GM21576 (cell line): ENCODE data around the gene MILR1.

Experiments used
- ATAC-seq: cut with Tn5 transposase; IDR thresholded peaks from one replicate; pipeline ENCODE4 v1.9.1; 2021; ENCODE audit warnings: mild to moderate bottlenecking, moderate library complexity; ENCODE audit not compliant: unreplicated experiment

Gene MILR1

DNA sequence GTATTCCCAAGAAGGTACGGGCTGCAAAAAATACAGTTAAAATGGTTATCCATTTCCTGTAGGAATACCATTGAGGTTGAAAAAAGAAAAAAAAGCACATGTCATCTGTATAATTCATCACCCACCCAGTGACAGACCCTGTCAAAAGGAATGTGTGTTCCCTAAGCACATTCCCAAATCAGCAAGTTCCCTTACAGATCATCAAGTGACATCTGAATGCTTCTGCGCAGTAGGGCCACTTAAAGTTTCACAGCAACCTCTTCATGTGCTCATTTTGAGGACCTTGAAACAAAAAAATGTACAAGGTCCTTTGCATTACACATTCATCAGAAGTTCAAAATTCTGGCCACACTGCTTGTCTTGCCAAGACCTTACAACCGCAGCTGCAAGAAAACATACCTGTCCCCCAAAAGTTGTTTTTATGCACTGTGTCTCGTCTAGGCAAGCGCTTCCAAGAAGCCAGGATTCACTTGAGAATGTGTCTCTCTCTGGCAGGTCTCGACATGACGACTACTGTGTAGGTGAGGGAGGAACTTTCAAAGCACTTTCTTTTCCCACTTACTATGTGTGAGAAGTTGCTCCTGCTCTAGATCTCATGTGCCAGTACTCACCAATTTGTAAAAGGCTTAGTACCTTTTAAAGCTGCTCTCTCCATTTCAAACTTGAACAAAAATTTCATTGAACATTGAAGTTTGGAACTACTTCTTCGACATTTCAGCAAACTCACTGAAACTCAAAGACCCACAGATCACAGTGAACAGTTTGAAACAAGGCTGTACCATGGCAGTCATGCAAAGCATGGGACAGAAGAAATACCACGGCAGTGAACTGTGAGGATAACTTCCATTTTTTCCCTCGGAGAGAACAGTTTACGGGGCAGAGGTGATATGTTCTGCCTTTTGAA is 52.2 kb downstream of the MILR1 start:
- ATAC-seq: no peak

DNA sequence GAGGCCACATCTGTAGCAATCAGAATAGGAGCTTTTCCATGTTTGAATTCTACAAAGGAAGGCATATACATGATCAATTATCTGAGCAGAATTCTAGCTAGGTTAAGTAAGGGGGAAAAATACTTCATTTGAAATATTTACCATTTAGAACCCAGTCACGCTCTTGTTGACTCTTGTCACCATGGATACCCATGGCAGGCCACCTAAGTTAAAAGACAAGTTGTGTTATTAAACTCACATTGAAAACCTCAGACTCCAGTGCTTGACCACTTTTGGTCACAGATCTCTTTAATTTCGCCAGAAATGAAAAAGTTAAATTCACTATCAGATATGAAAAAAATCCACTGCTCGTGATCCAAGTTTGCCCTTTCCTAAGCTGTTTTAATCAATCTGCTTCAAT is 53.1 kb downstream of the MILR1 start:
- no peak for ATAC-seq

DNA sequence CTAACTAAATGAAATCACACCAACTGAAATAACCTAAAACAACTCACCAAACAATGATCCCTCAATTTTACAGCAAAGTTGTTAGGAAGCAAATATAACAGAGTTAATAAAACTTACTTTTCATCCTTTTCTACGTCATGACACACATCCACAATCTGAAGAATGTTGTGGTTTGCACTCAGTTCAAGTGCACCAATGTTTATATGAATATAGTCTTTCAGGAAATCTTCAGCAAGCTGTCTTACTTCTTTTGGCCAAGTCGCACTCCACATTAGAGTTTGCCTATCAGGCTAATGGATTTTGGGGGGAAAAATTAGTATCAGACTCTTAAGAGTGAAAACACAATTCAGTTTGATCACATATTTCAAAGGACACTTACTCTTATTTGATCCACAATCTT is 53.9 kb downstream of the MILR1 start:
- ATAC-seq: no peak

DNA sequence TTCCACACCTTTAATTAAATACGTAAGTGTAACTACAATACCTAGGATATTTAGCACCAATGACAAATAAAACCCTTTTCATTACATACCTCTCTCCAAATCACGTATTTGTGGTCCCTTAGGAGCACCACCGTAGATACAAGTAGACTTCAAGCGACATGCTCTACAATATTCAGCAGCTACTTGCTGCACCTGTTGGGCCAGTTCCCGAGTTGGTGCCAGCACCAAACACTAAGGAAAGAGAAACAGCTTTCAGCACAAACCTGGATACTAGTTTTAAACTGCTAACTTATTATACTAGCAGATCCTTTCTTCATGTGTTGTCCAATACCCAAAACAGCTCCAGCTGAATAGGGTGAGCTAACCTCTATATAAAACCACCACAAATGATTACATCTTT is 54.4 kb downstream of the MILR1 start:
- no peak for ATAC-seq

DNA sequence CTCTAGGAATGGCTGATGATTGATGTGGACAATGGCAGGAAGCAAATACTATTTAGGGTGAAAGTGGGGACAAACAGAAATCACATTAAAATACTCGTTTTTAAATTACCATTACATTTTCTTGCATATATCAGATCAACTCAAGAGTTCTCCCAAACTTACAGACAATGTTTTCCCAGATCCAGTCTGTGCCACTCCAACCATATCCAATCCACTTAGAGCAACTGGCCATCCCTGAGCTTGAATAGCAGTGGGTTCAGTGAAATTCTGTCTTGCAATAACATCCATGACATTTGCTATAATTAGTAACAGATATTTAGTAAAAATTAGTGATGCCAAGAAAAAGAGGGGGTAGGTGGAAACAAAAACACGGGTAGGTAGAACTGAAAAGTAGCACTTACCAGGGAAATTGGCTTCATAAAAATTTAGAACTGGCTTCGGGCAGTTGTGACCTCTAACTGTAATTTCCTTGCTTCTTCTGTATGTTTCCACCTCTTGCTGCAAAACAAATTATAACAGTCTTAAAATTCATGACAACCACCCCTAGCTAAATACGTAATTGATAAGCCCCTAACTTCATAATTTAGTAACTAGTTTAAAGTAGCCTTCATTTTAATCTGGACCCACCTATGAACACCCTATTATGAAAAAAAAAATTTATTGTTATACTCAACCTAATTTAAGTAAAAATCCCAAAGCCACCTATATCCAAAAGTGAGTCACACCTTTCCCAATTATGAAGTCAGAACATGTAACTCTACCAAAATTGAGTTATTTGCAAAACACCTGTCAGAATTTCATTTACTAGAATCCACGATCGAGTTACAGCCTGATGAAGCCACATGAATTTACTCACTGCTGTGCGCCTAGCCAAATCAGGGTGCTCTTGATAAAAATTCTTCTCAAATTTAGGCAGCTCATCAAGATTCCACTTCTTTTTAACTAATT is 55.2 kb downstream of the MILR1 start:
- no peak for ATAC-seq

DNA sequence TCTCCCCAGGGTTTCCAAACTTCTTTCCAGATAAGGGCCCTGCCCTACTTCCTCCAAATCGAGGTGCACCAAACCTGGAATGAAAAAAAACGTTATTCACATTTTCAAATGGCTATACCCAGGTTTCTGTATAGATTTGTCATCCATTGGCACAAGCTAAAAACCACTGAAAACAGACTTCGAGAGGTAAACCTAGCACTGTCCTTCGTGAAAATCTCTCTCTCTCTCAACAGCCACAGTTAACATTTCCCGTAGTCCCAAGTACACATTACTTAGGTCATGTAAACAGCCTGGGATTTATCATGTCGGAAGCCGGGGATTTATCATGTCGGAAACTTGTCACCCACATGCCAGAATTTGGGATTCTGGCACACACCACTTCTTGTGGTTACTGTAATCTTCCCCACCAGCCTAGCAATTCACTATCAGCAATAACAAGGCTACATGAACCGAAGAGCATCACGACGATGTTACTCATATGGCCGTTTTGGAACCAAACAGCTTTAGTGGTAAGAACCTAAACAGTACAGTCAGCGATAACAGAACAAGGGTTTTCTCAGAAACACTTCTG is 55.9 kb downstream of the MILR1 start:
- no peak for ATAC-seq

DNA sequence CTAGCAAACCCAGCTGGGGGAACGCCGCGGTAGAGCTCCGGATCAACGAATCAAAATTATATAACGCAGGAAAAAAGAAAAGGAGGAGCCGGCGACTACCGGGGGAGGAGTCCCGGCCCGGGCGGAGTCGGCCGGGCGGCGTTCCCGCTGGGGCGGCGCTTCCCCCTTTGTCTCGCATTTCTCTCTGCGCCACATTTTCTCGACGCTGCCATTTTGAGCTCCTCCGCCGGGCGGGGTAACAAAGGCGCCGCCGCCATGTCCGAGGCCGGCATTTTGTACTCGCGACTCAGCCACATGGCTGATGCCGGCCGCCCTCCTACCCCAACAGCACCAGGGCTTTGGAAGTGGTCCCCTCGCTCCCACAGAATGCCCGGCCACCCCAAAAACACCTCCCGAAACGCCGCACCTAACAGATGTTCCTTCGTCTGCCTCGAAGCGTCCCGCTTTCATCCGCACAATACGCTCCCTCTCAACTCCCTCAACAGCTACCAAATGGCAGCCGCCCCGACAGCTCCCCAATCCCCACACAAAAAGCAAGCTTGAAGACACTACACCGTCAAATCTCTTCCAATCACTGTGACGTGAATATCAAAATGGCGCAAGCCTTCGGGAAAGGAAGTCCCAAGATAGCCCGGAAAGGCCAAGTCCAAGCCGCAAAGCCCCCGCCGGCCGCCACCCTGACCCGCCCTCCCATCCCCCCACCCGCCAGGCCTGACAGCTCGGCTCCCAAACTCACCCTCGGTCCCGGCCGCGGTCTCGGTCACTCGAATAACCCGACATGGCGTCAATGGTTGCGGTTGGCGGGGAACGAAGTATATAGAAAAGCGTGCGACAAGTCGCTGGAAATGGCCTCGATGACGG is 56.7 kb downstream of the MILR1 start:
- ATAC-seq: peak; percentile 23

DNA sequence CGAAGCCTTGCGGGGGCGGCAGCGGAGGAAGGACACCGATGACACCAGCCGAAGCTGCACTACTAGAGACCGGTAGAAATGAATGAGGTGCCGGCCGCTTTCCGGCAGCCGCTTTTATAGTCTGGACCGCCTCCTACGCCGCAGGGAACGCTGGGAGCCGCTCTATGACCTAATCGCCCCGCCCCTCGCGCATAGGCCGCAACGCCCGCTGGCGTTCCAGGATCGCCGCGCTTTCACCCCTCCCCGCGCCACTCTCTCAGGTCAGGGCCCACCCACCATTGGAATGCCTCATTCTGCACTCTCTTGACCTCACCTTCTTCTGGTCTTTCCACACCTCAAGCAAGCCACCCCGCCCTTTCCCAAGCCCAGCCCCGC is 57.3 kb downstream of the MILR1 start, which contains the start of gene DDX5:
DDX5 (minus strand) TSS at position 89 of the 375 bp plus-strand sequence. CDS start 170 bp downstream, outside the sequence.
- peak; percentile 53 for ATAC-seq

DNA sequence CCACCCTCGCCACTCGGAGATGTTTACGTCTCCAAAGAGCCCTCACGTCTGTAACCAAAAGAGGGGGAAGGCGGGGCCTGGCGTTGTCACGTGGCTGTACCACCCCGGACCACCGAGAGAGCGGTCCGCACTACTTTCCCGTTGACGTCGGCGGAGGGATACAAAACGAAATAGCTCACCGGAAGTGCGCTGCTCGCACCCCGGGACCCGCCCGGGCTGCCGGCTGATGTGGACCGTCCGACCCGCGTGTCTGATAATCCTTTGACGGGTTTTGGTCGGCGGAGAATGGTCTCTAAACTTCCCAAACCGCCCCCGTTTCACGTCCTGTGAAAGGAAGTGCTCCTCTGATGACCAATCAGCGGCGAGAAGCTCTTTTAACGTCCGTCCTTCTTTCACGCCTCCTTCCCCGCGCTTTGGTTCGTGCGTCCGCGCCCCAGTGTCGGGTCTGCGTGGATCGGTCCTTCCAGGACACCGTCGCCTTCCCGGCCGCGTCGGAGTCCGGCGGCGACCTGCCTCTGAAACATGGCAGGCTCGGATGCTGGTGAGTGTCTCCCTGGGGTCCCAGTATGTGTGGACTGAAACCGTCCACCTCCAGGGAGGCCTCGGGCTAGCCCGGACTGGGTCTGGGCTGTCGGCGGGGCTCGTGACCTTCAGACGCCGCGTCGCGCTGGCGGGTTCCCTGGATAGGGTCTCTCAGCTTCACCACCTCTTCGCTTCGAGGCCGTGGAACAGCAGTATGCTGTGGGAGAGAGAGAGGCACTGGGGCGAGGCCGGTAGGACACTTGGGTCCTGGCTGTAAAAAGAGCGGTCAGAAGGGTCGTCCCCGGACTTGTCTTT is 57.9 kb downstream of the MILR1 start, which contains the start of gene CEP95:
CEP95 (plus strand) TSS at position 402 of the 837 bp plus-strand sequence; CDS start at position 523, 121 bp downstream.
- ATAC-seq: peak; percentile 57

DNA sequence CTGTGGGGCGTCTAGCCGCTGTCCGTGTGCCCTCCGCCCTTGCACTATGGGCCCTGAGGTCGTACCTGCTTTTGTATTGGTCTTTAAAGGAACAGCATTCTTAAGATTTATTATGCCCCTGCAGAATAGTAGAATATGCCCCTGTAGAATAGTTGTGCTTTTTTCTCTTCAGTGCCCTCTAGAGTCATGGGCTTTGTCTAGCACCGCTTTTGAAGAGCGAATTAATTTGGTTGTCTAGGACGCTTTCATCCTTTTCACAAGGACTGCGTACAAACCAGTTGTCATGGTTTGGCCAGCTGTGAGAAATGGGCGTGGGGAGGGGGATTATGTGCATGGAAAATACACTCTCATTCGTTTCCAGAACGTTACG is 58.5 kb downstream of the MILR1 start:
- ATAC-seq: peak; percentile 25

DNA sequence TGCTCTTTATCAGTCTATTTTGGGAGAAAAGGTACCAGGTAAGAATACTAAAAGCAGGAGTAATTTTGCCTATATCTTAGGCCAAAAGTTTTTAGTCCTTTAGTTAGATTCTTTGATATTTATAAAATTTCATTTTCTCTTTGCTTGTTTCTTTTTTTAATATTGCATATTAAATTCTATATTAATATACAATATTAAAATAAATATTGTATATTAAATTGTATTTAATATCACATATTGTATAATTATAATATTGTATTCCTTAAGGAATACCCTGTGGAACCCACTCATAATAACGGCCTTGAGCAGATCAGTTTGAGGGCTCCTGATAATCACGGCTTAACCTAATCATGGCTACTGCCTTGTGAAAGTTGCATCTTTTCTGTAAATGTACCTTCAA is 59.8 kb downstream of the MILR1 start:
- ATAC-seq: no peak

DNA sequence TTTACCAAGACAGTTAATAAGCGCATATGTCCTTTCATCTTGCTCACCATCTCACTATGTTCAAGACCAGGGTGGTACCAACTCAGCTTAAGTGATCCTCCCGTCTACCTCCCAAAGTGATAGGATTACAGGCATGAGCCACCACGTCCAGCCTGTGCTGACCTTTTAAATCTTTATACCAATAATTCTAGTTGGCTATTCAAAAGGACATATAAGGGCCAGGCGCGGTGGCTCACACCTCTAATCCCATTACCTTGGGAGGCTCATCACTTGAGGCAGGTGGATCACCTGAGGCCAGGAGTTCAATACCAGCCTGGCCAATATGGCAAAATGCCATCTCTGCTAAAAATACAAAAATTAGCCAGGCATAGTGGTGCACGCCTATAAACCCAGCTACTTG is 60.3 kb downstream of the MILR1 start:
- ATAC-seq: no peak

DNA sequence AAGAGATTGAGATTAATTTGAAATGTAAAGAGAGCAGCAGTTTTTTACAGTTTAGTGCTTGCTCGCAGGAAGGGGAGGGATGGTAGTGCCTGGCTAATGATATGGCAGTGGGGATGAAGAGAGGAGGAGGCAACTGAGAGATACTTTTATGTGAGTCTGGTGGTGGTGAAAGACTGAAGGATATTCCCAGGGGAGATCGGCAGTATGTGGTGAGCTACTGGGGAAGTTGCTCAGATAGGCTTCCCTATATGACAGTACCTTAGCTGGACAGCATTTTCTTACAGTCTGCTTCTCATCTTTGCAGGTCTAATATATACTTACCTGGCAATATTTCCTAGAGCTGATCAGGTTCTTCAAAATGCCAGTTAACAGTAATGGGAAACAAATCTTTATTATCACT is 66.5 kb downstream of the MILR1 start:
- no peak for ATAC-seq

DNA sequence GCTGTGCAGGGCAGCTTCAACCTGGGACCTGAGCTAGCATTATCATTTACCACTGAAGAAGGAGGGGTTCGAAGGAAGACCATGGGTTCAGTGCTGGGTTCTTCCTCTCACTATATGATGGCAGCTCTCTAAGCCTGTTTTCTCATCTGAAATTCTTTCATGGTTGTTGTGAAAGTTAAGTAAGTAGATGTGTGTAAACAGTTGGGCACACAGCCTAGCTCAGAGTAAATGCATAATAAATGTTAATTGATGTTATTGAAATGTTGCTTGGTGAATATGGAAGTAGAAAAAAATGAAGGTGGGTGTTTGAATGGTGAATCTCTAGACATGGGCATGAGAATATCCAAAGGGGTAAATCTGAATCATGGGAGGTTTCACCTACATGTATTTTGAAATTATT is 66.9 kb downstream of the MILR1 start:
- no peak for ATAC-seq
